ENCODE data around the gene TMEM25.

Gene TMEM25

DNA sequence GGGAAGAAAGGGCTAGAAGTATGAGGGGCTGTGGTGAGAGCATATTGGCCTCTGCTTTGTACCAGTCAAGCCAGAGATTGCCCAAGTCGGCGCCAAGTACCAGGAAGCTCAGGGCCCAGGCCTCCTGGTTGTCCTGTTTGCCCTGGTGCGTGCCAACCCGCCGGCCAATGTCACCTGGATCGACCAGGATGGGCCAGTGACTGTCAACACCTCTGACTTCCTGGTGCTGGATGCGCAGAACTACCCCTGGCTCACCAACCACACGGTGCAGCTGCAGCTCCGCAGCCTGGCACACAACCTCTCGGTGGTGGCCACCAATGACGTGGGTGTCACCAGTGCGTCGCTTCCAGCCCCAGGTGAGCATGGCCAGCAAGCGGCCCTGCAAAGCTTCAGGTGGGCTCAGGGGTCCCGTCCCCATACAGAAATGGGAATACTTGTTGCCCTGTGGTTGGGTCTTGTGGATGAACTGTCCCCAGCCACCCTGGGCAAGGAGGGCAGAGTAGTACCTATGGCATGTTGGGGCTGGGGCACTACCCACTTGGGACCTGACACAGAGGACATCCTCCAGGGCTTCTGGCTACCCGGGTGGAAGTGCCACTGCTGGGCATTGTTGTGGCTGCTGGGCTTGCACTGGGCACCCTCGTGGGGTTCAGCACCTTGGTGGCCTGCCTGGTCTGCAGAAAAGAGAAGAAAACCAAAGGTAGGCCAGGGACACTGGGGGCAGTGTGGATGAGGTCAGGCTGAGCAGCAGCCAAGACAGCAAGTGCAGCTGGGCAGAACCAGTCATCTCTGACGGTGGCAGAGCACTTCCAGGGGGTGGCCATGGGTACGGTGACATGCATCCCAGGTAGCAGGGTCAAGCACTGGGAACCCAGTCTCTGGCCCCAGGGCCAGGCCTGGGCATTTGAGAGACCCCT lies 2.1 kb downstream of the TMEM25 start:
- no peak for DNase-seq (ENCODE audit: extremely low read depth, insufficient read length)
- Histone ChIP-seq H3K36me3 (ENCODE audit: control insufficient read depth, insufficient read depth, low read length) (no peaks in the 10 kb centered on the region), H3K27me3 (replicated peaks; ENCODE audit: control insufficient read depth, insufficient read depth, low read length) (no peaks in the 10 kb centered on the region), H3K4me3 (replicated peaks; ENCODE audit: low read depth, low read length) (no peak overlapping the region)
- TF ChIP-seq, protein P1, sequence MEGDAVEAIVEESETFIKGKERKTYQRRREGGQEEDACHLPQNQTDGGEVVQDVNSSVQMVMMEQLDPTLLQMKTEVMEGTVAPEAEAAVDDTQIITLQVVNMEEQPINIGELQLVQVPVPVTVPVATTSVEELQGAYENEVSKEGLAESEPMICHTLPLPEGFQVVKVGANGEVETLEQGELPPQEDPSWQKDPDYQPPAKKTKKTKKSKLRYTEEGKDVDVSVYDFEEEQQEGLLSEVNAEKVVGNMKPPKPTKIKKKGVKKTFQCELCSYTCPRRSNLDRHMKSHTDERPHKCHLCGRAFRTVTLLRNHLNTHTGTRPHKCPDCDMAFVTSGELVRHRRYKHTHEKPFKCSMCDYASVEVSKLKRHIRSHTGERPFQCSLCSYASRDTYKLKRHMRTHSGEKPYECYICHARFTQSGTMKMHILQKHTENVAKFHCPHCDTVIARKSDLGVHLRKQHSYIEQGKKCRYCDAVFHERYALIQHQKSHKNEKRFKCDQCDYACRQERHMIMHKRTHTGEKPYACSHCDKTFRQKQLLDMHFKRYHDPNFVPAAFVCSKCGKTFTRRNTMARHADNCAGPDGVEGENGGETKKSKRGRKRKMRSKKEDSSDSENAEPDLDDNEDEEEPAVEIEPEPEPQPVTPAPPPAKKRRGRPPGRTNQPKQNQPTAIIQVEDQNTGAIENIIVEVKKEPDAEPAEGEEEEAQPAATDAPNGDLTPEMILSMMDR (IDR thresholded peaks at IDR 0.05; ENCODE audit: insufficient read depth, low read length, poor library complexity, severe bottlenecking): no peak

- Histone ChIP-seq H3K27me3 (replicated peaks; ENCODE audit: control insufficient read depth, insufficient read depth, low read length) (no peaks in the 10 kb centered on the region), H3K4me3 (replicated peaks; ENCODE audit: low read depth, low read length) (no peak overlapping the region), H3K36me3 (ENCODE audit: control insufficient read depth, insufficient read depth, low read length) (no peaks in the 10 kb centered on the region)
- no peak for DNase-seq (ENCODE audit: extremely low read depth, insufficient read length)
- TF ChIP-seq, protein P1 (IDR thresholded peaks at IDR 0.05; ENCODE audit: insufficient read depth, low read length, poor library complexity, severe bottlenecking): no peak
These were observed 3.1 kb downstream of the TMEM25 start for GRCh38 chr11:118533769-118534729.

GRCh38 chr11:118535261-118535660 lies 4.3 kb downstream of the TMEM25 start:
- Histone ChIP-seq H3K36me3 (ENCODE audit: control insufficient read depth, insufficient read depth, low read length) (no peaks in the 10 kb centered on the region), H3K27me3 (replicated peaks; ENCODE audit: control insufficient read depth, insufficient read depth, low read length) (no peaks in the 10 kb centered on the region), H3K4me3 (replicated peaks; ENCODE audit: low read depth, low read length) (no peak overlapping the region)
- no peak for DNase-seq (ENCODE audit: extremely low read depth, insufficient read length)
- TF ChIP-seq, protein P1 (IDR thresholded peaks at IDR 0.05; ENCODE audit: insufficient read depth, low read length, poor library complexity, severe bottlenecking): no peak

DNA sequence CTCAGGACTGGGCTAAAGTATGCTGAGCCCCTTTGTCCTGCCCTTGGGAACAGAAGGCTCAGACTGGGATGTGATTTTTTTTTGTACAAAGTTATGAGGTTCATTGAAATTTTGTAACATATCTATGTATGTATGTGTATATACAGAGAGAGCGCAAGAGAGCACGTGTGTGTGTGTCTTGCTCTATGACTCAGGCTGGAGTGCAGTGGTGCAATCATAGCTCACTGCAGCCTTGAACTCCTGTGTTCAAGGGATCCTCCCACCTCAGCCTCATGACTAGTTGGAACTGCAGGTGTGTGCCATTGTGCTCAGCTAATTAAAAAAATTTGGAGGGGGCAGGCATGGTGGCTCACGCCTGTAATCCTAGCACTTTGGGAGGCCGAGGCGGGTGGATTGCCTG lies 5.7 kb downstream of the TMEM25 start:
- DNase-seq (ENCODE audit: extremely low read depth, insufficient read length): no peak
- H3K36me3 ChIP-seq (ENCODE audit: control insufficient read depth, insufficient read depth, low read length): no peaks in the 10 kb centered on the region
- no peak overlapping the region for H3K4me3 ChIP-seq (replicated peaks; ENCODE audit: low read depth, low read length)
- no peaks in the 10 kb centered on the region for H3K27me3 ChIP-seq (replicated peaks; ENCODE audit: control insufficient read depth, insufficient read depth, low read length)
- TF ChIP-seq, protein P1 (IDR thresholded peaks at IDR 0.05; ENCODE audit: insufficient read depth, low read length, poor library complexity, severe bottlenecking): no peak

DNA sequence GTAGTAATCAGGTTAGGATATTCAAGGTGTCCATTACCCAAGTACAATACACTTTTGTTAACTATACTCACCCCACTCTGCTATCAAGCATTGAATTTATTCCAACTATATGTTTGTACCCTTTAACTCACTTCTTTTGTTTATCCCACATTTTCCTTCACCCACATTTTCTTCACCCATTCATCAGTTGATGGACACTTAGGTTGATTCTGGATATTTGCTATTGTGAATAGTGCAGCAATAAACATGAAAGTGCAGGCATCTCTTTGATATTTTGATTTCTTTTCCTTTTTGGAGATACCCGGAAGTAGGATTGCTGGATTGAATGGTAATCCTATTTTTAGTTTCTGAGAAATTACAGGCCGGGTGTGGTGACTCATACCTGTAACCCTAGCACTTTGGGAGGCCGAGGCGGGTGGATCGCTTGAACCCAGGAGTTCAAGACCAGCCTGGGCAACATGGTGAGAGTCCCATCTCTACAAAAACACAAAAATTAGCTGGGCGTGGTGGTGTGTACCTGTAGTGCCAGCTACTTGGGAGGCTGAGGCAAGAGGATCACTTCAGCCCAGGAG lies 6.5 kb downstream of the TMEM25 start:
- DNase-seq (ENCODE audit: extremely low read depth, insufficient read length): no peak
- H3K36me3 ChIP-seq (ENCODE audit: control insufficient read depth, insufficient read depth, low read length): no peaks in the 10 kb centered on the region
- TF ChIP-seq, protein P1 (IDR thresholded peaks at IDR 0.05; ENCODE audit: insufficient read depth, low read length, poor library complexity, severe bottlenecking): no peak
- no peak overlapping the region for H3K4me3 ChIP-seq (replicated peaks; ENCODE audit: low read depth, low read length)
- H3K27me3 ChIP-seq (replicated peaks; ENCODE audit: control insufficient read depth, insufficient read depth, low read length): no peaks in the 10 kb centered on the region
